ENCODE measurements around the gene FHAD1. TPM values are rescaled to one million over a fixed set of nuclear protein-coding genes. Genes with fewer than 3 reads are reported as not detected.

The FHAD1 gene
- total RNA-seq, 4 donors from 2014 or later: under 0.01 to 0.26 (median 0.06) TPM; not detected in 1

DNA sequence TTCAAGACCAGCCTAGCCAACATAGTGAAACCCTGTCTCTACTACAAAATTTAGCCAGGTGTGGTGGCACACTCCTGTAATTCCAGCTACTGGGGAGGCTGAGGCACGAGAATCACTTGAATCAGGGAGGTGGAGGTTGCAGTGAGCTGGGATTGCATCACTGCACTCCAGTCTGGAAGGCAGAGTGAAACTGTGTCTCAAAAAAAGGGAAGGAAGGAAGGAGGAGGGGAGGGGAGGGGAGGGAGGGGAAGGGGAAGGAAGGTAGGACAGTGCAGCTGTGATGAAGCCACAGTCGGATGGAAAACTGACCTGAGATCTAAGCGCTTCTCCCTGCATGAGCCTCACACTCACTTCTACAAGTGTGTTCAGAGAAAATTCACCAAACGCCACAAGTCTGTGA is 22.0 kb upstream of the FHAD1 start:
- peaks cover 0 to 12% (median 3%) of the 10 kb centered on the region in 4 donors for H3K4me1 ChIP-seq
- H3K9me3 ChIP-seq: no peaks in the 10 kb centered on the region
- H3K27ac ChIP-seq (replicated peaks in 1 of 4): no peak overlapping the region
- no peak overlapping the region for H3K4me3 ChIP-seq
- DNase-seq (ENCODE audit: extremely low spot score): no peak
- TF ChIP-seq, protein P1, sequence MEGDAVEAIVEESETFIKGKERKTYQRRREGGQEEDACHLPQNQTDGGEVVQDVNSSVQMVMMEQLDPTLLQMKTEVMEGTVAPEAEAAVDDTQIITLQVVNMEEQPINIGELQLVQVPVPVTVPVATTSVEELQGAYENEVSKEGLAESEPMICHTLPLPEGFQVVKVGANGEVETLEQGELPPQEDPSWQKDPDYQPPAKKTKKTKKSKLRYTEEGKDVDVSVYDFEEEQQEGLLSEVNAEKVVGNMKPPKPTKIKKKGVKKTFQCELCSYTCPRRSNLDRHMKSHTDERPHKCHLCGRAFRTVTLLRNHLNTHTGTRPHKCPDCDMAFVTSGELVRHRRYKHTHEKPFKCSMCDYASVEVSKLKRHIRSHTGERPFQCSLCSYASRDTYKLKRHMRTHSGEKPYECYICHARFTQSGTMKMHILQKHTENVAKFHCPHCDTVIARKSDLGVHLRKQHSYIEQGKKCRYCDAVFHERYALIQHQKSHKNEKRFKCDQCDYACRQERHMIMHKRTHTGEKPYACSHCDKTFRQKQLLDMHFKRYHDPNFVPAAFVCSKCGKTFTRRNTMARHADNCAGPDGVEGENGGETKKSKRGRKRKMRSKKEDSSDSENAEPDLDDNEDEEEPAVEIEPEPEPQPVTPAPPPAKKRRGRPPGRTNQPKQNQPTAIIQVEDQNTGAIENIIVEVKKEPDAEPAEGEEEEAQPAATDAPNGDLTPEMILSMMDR (IDR thresholded peaks at IDR 0.05): no peak
- TF ChIP-seq POLR2AphosphoS5 (IDR thresholded peaks at IDR 0.05) (no peak), EP300 (IDR thresholded peaks at IDR 0.05) (no peak), POLR2A (IDR thresholded peaks at IDR 0.05; ENCODE audit: low read depth) (no peak)
- intact Hi-C loops (cut with DNase I): no loop called here
- WGBS: 60% methylated on average over 3 of the region's 4 CpGs
- no peaks in the 10 kb centered on the region for H3K27me3 ChIP-seq
- peaks cover 0 to 10% (median 2%) of the 10 kb centered on the region in 4 donors for H3K36me3 ChIP-seq

DNA sequence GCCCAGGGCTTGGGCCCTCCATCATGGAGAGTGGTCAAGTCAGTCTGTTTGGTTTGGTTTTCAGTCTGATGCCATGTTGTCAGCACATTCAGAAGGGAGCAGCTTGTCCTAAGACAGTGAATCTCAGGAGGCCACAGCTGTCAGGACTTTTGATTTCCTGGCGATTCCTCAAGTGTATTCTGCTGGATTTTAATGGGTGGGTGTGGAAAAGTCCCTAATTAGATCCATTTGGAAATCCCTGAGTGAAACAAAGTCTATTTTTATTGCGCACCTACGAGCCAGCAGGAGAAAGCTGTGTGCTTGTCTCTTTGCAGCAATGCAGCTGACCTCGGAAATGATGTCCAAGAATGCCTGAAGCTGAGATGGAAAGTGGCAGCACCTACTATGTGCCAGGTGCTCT is 21.6 kb upstream of the FHAD1 start:
- no peak for DNase-seq (ENCODE audit: extremely low spot score)
- peaks cover 0 to 12% (median 3%) of the 10 kb centered on the region in 4 donors for H3K4me1 ChIP-seq
- TF ChIP-seq EP300 (IDR thresholded peaks at IDR 0.05) (no peak), POLR2A (IDR thresholded peaks at IDR 0.05; ENCODE audit: low read depth) (no peak), POLR2AphosphoS5 (IDR thresholded peaks at IDR 0.05) (no peak)
- TF ChIP-seq, protein P1 (IDR thresholded peaks at IDR 0.05): no peak
- no peak overlapping the region for H3K27ac ChIP-seq (replicated peaks in 1 of 4)
- intact Hi-C loops (cut with DNase I): no loop called here
- no peak overlapping the region for H3K4me3 ChIP-seq
- no peaks in the 10 kb centered on the region for H3K9me3 ChIP-seq
- 56% methylated on average over 4 of the region's 4 CpGs for WGBS
- no peaks in the 10 kb centered on the region for H3K27me3 ChIP-seq
- H3K36me3 ChIP-seq: peaks cover 0 to 5% (median 0%) of the 10 kb centered on the region in 4 donors

DNA sequence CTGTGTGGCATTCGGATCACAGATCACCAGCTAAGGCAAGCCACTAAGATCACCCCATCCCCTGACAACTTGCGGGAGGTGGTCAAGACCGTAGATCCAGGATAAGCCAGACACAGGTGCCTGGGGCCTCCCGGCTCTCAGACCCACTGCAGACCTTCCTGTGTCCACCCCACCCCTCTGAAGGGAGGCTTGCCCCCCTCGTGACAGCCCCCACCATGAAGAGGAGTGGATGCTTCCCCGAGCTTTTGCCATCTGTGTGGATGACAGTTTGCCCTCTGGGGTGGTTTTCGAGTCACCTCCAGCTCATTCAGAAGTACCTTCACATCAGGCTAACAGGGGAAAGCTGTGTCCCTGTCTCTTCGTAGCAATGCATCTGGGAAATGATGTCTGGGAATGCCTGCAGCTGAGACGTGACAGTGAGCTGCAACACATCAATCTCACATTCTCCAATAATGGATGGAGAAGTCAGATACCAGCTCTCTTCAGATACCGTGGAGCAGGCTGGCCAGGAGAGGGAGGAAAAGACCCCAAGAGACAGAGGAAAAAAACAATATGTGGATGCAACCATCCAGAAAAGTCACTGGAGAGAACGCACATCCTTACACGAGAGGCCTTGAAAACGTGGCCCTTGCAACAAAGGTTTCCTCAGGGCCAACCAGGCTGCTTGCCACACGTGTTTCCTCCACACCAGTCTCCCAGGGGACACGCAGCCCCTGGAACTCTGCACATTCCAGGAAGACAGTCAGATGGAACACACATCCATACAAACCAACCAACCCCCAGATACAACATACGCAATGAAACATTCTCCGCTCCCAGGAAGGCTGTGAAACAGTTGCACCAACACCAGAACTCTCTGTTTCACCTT is 20.4 kb upstream of the FHAD1 start:
- H3K27me3 ChIP-seq: no peaks in the 10 kb centered on the region
- no peak overlapping the region for H3K4me3 ChIP-seq
- no peaks in the 10 kb centered on the region for H3K36me3 ChIP-seq
- WGBS: 76% methylated on average over 13 of the region's 17 CpGs
- intact Hi-C loops (cut with DNase I): no loop called here
- H3K9me3 ChIP-seq: no peaks in the 10 kb centered on the region
- no peak for DNase-seq (ENCODE audit: extremely low spot score)
- no peak overlapping the region for H3K27ac ChIP-seq (replicated peaks in 1 of 4)
- TF ChIP-seq POLR2AphosphoS5 (IDR thresholded peaks at IDR 0.05): no peak
- TF ChIP-seq, protein P1 (IDR thresholded peaks at IDR 0.05): no peak
- no peak for TF ChIP-seq POLR2A (IDR thresholded peaks at IDR 0.05; ENCODE audit: low read depth)
- TF ChIP-seq EP300 (IDR thresholded peaks at IDR 0.05): no peak
- peaks cover 0 to 12% (median 3%) of the 10 kb centered on the region in 4 donors for H3K4me1 ChIP-seq

DNA sequence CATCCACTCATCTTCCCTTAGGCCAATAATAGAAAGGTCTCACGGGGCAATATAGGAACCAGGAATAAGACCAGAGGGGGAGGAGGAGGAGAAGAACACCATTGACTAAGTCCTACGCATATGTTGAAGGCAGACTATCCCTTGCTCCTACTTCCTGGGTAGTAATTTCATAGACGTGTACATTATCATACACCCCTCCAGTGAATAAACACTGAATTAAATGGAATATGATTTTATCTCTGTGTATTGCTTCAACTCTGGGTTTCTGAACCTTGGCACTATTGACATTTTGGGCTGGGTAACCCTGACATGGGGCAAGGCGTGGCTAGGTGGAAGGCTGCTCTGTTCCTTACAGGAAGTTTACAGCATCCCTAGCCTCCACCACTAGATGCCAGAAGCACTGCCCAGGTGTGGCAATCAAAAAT is 17.3 kb upstream of the FHAD1 start:
- TF ChIP-seq POLR2AphosphoS5 (IDR thresholded peaks at IDR 0.05) (no peak), POLR2A (IDR thresholded peaks at IDR 0.05; ENCODE audit: low read depth) (no peak), EP300 (IDR thresholded peaks at IDR 0.05) (no peak)
- TF ChIP-seq, protein P1 (IDR thresholded peaks at IDR 0.05): no peak
- Histone ChIP-seq H3K4me1 (peaks cover 0 to 10% (median 0%) of the 10 kb centered on the region in 4 donors), H3K27ac (replicated peaks in 1 of 4) (no peak overlapping the region), H3K36me3 (no peaks in the 10 kb centered on the region), H3K27me3 (no peaks in the 10 kb centered on the region), H3K9me3 (no peaks in the 10 kb centered on the region), H3K4me3 (no peak overlapping the region)
- DNase-seq (ENCODE audit: extremely low spot score): no peak
- intact Hi-C loops (cut with DNase I): no loop called here
- 52% methylated on average over 4 of the region's 4 CpGs for WGBS

Data from esophagus muscularis mucosa (tissue), 4 donors.